ENCODE results near the gene CLTA. TPM values are rescaled to one million over a fixed set of nuclear protein-coding genes. Genes with fewer than 3 reads are reported as not detected.

The CLTA gene
- 255 and 279 TPM in 2 replicates for total RNA-seq

GRCh38 chr9:36190388-36191289, at the start of gene CLTA:
TSS of gene CLTA (plus strand) at chr9:36190921. CDS start at chr9:36191057, 136 bp downstream.

GRCh38 chr9:36169166-36169565, 21.6 kb upstream of the CLTA start, which contains the start of gene CCIN:
TSS of gene CCIN (plus strand) at chr9:36169388. CDS start at chr9:36169503, 115 bp downstream.

GRCh38 chr9:36258208-36258995, 67.7 kb downstream of the CLTA start, which contains the start of gene GNE:
TSS of gene GNE (minus strand) at chr9:36258448. CDS start at chr9:36249355, 9,093 bp downstream.

Other genes starting within 250 kb of the CLTA start
- gene OR2S2, start 232.8 kb upstream of the CLTA start, total RNA-seq, result 0.39 TPM in 1 of 2 replicates, not detected in the other
- gene RECK, start 154.0 kb upstream of the CLTA start, total RNA-seq, result 8.9 and 15.7 TPM in 2 replicates
- gene GLIPR2, start 54.2 kb upstream of the CLTA start, total RNA-seq, result 27.7 and 46.0 TPM in 2 replicates
- 0.78 TPM in 1 of 2 replicates, not detected in the other for gene CCIN, start 21.5 kb upstream of the CLTA start, total RNA-seq
- 13.4 and 25.0 TPM in 2 replicates for gene GNE, start 67.5 kb downstream of the CLTA start, total RNA-seq
- 7.0 and 14.9 TPM in 2 replicates for gene RNF38, start 209.3 kb downstream of the CLTA start, total RNA-seq